ENCODE results near the gene GLI3.

Gene GLI3

GRCh38 chr7:42227021-42227420 lies 10.0 kb downstream of the GLI3 start:
- ATAC-seq (no peak), DNase-seq (ENCODE audit: low spot score in 2 of 2) (no peak)
- no peaks in the 10 kb centered on the region for H3K9me3 Mint-ChIP-seq
- no peaks in the 10 kb centered on the region for H3K36me3 Mint-ChIP-seq
- H3K27ac Mint-ChIP-seq = no peak overlapping the region
- no peaks in the 10 kb centered on the region for H3K4me1 Mint-ChIP-seq
- H3K4me3 Mint-ChIP-seq = no peak overlapping the region

GRCh38 chr7:42226354-42226941 lies 10.6 kb downstream of the GLI3 start:
- H3K27ac Mint-ChIP-seq = no peak overlapping the region
- no peaks in the 10 kb centered on the region for H3K36me3 Mint-ChIP-seq
- no peak for DNase-seq (ENCODE audit: low spot score in 2 of 2)

GRCh38 chr7:42224391-42225003 lies 12.5 kb downstream of the GLI3 start:
- H3K27ac Mint-ChIP-seq = no peak overlapping the region
- H3K4me3 Mint-ChIP-seq = no peak overlapping the region
- DNase-seq (ENCODE audit: low spot score in 2 of 2) (no peak), ATAC-seq (no peak)
- no peaks in the 10 kb centered on the region for H3K9me3 Mint-ChIP-seq
- no peaks in the 10 kb centered on the region for H3K36me3 Mint-ChIP-seq
- H3K4me1 Mint-ChIP-seq = no peaks in the 10 kb centered on the region

More at GRCh38 chr7:42226354-42226941, 10.6 kb downstream of the GLI3 start:
- no peak for ATAC-seq
- no peaks in the 10 kb centered on the region for H3K4me1 Mint-ChIP-seq
- H3K4me3 Mint-ChIP-seq = no peak overlapping the region
- no peaks in the 10 kb centered on the region for H3K9me3 Mint-ChIP-seq

GRCh38 chr7:42222891-42223290 lies 14.1 kb downstream of the GLI3 start:
- DNase-seq (ENCODE audit: low spot score in 2 of 2) (no peak), ATAC-seq (no peak)
- Mint-ChIP-seq H3K4me3 (no peak overlapping the region), H3K36me3 (no peaks in the 10 kb centered on the region), H3K27ac (no peak overlapping the region), H3K4me1 (no peaks in the 10 kb centered on the region), H3K9me3 (no peaks in the 10 kb centered on the region)

GRCh38 chr7:42222125-42222524 lies 14.9 kb downstream of the GLI3 start:
- Mint-ChIP-seq H3K4me3 (no peak overlapping the region), H3K9me3 (no peaks in the 10 kb centered on the region), H3K4me1 (no peaks in the 10 kb centered on the region), H3K36me3 (no peaks in the 10 kb centered on the region), H3K27ac (no peak overlapping the region)
- DNase-seq (ENCODE audit: low spot score in 2 of 2) = no peak
- ATAC-seq = no peak

GRCh38 chr7:42221304-42221703 lies 15.7 kb downstream of the GLI3 start:
- H3K36me3 Mint-ChIP-seq = no peaks in the 10 kb centered on the region
- no peaks in the 10 kb centered on the region for H3K4me1 Mint-ChIP-seq
- no peak for DNase-seq (ENCODE audit: low spot score in 2 of 2)
- H3K4me3 Mint-ChIP-seq = no peak overlapping the region
- H3K27ac Mint-ChIP-seq = no peak overlapping the region
- ATAC-seq = no peak
- H3K9me3 Mint-ChIP-seq = peaks cover 2% of the 10 kb centered on the region

GRCh38 chr7:42219447-42219846 lies 17.6 kb downstream of the GLI3 start:
- H3K36me3 Mint-ChIP-seq = no peaks in the 10 kb centered on the region
- no peak overlapping the region for H3K27ac Mint-ChIP-seq
- ATAC-seq = no peak
- no peak overlapping the region for H3K4me3 Mint-ChIP-seq
- peaks cover 2% of the 10 kb centered on the region for H3K9me3 Mint-ChIP-seq
- H3K4me1 Mint-ChIP-seq = no peaks in the 10 kb centered on the region
- DNase-seq (ENCODE audit: low spot score in 2 of 2) = no peak

GRCh38 chr7:42218248-42218647 lies 18.8 kb downstream of the GLI3 start:
- H3K36me3 Mint-ChIP-seq = no peaks in the 10 kb centered on the region
- ATAC-seq = no peak
- no peak overlapping the region for H3K4me3 Mint-ChIP-seq
- no peak overlapping the region for H3K27ac Mint-ChIP-seq
- no peak for DNase-seq (ENCODE audit: low spot score in 2 of 2)
- H3K9me3 Mint-ChIP-seq = peaks cover 4% of the 10 kb centered on the region
- no peaks in the 10 kb centered on the region for H3K4me1 Mint-ChIP-seq

- no peak overlapping the region for H3K4me3 Mint-ChIP-seq
- no peak overlapping the region for H3K27ac Mint-ChIP-seq
- no peaks in the 10 kb centered on the region for H3K36me3 Mint-ChIP-seq
- ATAC-seq = no peak
- H3K9me3 Mint-ChIP-seq = peaks cover 4% of the 10 kb centered on the region
- no peak for DNase-seq (ENCODE audit: low spot score in 2 of 2)
- no peaks in the 10 kb centered on the region for H3K4me1 Mint-ChIP-seq
These were observed 19.5 kb downstream of the GLI3 start for GRCh38 chr7:42217548-42217947.

GRCh38 chr7:42217053-42217452 lies 20.0 kb downstream of the GLI3 start:
- H3K9me3 Mint-ChIP-seq = peaks cover 4% of the 10 kb centered on the region
- no peak overlapping the region for H3K4me3 Mint-ChIP-seq
- no peaks in the 10 kb centered on the region for H3K4me1 Mint-ChIP-seq
- ATAC-seq (no peak), DNase-seq (ENCODE audit: low spot score in 2 of 2) (no peak)
- H3K36me3 Mint-ChIP-seq = no peaks in the 10 kb centered on the region
- no peak overlapping the region for H3K27ac Mint-ChIP-seq

GRCh38 chr7:42214060-42214679 lies 22.8 kb downstream of the GLI3 start:
- no peaks in the 10 kb centered on the region for H3K36me3 Mint-ChIP-seq
- no peak for DNase-seq (ENCODE audit: low spot score in 2 of 2)
- H3K4me1 Mint-ChIP-seq = no peaks in the 10 kb centered on the region
- H3K9me3 Mint-ChIP-seq = peaks cover 4% of the 10 kb centered on the region
- no peak overlapping the region for H3K4me3 Mint-ChIP-seq
- H3K27ac Mint-ChIP-seq = no peak overlapping the region
- ATAC-seq = no peak

- Mint-ChIP-seq H3K9me3 (peaks cover 4% of the 10 kb centered on the region), H3K4me3 (no peak overlapping the region), H3K36me3 (no peaks in the 10 kb centered on the region), H3K27ac (no peak overlapping the region), H3K4me1 (no peaks in the 10 kb centered on the region)
- no peak for ATAC-seq
- no peak for DNase-seq (ENCODE audit: low spot score in 2 of 2)
These were observed 23.9 kb downstream of the GLI3 start for GRCh38 chr7:42213093-42213492.

GRCh38 chr7:42212541-42213090 lies 24.4 kb downstream of the GLI3 start:
- no peaks in the 10 kb centered on the region for H3K4me1 Mint-ChIP-seq

GRCh38 chr7:42211938-42212337 lies 25.1 kb downstream of the GLI3 start:
- Mint-ChIP-seq H3K4me3 (no peak overlapping the region), H3K27ac (no peak overlapping the region), H3K36me3 (no peaks in the 10 kb centered on the region), H3K9me3 (peaks cover 6% of the 10 kb centered on the region), H3K4me1 (no peaks in the 10 kb centered on the region)
- no peak for ATAC-seq
- DNase-seq (ENCODE audit: low spot score in 2 of 2) = no peak

More at GRCh38 chr7:42212541-42213090, 24.4 kb downstream of the GLI3 start:
- Mint-ChIP-seq H3K27ac (no peak overlapping the region), H3K4me3 (no peak overlapping the region), H3K9me3 (peaks cover 4% of the 10 kb centered on the region), H3K36me3 (no peaks in the 10 kb centered on the region)
- DNase-seq (ENCODE audit: low spot score in 2 of 2) = no peak
- no peak for ATAC-seq

- no peak overlapping the region for H3K27ac Mint-ChIP-seq
- no peaks in the 10 kb centered on the region for H3K4me1 Mint-ChIP-seq
- no peaks in the 10 kb centered on the region for H3K36me3 Mint-ChIP-seq
- H3K9me3 Mint-ChIP-seq = peaks cover 5% of the 10 kb centered on the region
- no peak overlapping the region for H3K4me3 Mint-ChIP-seq
- ATAC-seq (no peak), DNase-seq (ENCODE audit: low spot score in 2 of 2) (no peak)
These were observed 26.2 kb downstream of the GLI3 start for GRCh38 chr7:42210779-42211178.

- DNase-seq (ENCODE audit: low spot score in 2 of 2) (no peak), ATAC-seq (no peak)
- Mint-ChIP-seq H3K4me1 (no peaks in the 10 kb centered on the region), H3K27ac (no peak overlapping the region), H3K36me3 (no peaks in the 10 kb centered on the region), H3K9me3 (peaks cover 5% of the 10 kb centered on the region), H3K4me3 (no peak overlapping the region)
These were observed 26.7 kb downstream of the GLI3 start for GRCh38 chr7:42210333-42210732.
